ENCODE measurements around the gene DHRS3.

DNA sequence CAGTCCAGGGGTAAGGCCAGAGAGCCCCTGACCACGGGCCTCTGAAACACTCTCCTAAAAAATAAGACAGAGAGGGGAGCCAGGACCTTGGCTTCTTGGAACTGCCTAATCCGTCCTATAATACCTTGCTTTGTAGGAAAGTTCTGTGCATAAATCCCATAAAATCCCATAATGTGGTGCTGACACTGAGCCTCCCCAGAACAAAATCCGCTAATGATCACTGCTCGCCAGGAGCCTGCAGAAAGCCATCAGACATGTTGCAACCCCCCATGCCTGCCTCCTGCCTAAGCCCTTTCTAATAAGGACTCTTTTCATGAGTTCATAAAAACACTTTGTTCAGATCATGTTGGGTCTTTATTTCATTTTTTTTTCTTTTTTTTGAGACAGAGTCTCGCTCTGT is 9.3 kb upstream of the DHRS3 start:
- TF ChIP-seq CEBPB (IDR thresholded peaks at IDR 0.05; ENCODE audit: borderline replicate concordance in 1 of 2, low read depth in 2 of 2, low read length in 2 of 2) (no peak), SUPT20H (IDR thresholded peaks at IDR 0.05; ENCODE audit: borderline replicate concordance, control insufficient read depth, low read depth, low read length) (no peak), POLR2A (IDR thresholded peaks at IDR 0.05; ENCODE audit: low read depth, low read length) (no peak)
- TF ChIP-seq, protein P1, sequence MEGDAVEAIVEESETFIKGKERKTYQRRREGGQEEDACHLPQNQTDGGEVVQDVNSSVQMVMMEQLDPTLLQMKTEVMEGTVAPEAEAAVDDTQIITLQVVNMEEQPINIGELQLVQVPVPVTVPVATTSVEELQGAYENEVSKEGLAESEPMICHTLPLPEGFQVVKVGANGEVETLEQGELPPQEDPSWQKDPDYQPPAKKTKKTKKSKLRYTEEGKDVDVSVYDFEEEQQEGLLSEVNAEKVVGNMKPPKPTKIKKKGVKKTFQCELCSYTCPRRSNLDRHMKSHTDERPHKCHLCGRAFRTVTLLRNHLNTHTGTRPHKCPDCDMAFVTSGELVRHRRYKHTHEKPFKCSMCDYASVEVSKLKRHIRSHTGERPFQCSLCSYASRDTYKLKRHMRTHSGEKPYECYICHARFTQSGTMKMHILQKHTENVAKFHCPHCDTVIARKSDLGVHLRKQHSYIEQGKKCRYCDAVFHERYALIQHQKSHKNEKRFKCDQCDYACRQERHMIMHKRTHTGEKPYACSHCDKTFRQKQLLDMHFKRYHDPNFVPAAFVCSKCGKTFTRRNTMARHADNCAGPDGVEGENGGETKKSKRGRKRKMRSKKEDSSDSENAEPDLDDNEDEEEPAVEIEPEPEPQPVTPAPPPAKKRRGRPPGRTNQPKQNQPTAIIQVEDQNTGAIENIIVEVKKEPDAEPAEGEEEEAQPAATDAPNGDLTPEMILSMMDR (IDR thresholded peaks at IDR 0.05 in 2 of 3, conservative IDR thresholded peaks at IDR 0.05 in 1 of 3; ENCODE audit: control insufficient read depth in 2 of 3, extremely low read depth in 1 of 3, insufficient read depth in 1 of 3, low read depth in 3 of 3, low read length in 3 of 3): no peak
